HG02763 (cell line): Measurements from ENCODE around the gene FBXL19.

ENCODE experiments used
- ATAC-seq: cut with Tn5 transposase; IDR thresholded peaks from one replicate; pipeline ENCODE4 v1.9.1; 2021; ENCODE audit warnings: mild to moderate bottlenecking, moderate library complexity; ENCODE audit not compliant: unreplicated experiment

Gene FBXL19

DNA sequence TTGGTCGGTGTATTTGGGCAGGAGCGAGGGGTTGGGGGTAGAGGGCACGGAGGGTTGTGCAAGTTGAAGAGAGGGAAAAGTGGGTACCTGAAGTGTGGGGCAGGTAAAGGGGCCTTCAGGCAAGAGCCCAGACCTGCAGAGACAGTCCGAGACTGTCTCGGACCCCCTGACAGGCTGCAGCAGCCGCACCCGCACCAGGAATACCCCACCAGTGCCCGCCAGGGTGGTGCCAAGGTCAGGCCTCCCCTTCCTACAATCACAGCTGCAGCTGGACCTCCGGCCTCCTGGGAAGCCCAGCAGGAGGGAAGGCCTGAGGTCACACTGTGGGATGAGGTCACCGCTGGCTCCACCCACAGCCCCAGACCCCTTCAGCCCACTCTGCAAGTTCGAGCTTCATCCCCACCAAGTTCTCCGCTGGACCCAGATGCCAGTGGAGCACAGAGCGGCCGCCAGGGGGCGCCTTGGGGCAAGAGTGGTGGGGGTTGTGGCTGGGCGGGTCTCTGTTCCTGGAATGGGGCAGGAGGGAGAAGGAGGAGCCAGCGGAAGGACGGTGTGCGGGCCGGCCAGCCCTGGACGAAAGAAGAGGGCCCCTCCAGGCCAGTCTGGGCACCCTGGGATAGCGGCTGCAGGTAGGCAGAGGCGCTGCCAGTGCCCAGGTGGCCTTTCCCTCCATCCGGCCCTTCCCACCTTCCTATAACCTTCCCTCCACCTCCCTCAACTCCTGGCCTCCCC is 61.5 kb downstream of the FBXL19 start, which contains the start of gene HSD3B7:
Gene HSD3B7 (plus strand): TSS at position 539 of the 732 bp plus-strand sequence. CDS start 452 bp downstream, outside the sequence.
- peak; percentile 41 for ATAC-seq

DNA sequence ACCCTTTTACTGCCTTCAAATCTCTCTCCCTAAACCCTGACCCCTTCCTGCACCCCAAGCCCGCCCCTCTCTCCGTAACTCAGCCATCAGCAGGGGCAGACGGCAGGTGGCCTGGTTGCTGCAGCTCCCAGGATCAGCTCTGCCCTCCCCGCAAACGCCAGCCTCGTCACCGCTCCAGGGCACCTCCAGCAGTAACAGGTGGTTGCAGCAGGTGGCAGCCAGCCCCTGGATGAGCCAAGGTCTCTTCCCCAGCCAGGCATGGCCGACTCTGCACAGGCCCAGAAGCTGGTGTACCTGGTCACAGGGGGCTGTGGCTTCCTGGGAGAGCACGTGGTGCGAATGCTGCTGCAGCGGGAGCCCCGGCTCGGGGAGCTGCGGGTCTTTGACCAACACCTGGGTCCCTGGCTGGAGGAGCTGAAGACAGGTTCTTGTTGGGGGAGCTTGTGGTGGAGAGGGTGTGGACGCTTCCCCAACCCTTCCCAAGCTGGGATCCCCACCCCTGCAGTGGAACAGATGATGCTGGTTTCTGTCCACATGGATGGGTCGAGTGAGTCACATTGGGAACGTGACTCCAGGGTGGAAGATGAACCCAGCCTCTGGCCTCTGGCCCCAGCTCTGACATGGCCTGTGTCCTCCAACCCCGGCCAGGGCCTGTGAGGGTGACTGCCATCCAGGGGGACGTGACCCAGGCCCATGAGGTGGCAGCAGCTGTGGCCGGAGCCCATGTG is 62.2 kb downstream of the FBXL19 start:
- no peak for ATAC-seq

GRCh38 chr16:30986129-30986991 is 63.0 kb downstream of the FBXL19 start:
- ATAC-seq: no peak

DNA sequence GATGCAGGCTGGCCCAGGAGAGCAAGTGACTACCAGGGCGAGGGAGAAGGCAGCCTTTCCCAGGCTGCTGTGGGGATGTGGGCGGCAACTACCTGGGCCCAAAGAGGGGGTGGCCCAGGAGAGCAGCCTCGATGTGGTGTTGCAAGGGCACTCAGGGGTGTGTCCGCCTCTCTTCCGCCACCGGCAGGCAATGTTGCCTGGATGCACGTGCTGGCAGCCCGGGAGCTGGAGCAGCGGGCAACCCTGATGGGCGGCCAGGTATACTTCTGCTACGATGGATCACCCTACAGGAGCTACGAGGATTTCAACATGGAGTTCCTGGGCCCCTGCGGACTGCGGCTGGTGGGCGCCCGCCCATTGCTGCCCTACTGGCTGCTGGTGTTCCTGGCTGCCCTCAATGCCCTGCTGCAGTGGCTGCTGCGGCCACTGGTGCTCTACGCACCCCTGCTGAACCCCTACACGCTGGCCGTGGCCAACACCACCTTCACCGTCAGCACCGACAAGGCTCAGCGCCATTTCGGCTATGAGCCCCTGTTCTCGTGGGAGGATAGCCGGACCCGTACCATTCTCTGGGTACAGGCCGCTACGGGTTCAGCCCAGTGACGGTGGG is 64.3 kb downstream of the FBXL19 start:
- no peak for ATAC-seq

DNA sequence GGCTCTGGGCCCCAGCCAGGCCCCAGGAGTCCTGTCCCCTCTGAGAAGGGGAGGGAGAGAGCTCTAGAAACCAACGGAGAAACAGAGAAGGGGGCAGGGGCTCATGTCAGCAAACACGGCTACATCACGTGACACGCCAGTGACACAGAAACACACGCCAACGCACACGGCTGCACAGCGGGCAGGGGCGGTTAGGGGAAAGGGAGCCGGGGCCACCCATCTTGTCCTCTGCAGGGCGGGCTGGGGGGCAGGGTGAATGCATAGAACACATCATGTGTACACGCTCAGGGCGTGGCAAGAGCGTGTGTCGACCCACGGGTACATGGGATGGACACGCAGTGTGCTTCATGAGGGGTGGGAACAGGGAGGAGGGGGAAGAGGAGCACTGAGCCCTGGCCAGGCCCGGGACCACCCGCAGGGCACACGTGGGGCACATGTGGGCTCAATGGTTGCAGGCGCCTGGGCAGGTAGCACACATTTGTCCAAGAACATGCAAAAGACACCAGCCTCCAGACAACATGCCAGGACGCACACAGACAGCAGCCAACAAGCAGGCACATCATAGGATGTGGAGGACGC is 66.2 kb downstream of the FBXL19 start:
- ATAC-seq: no peak

DNA sequence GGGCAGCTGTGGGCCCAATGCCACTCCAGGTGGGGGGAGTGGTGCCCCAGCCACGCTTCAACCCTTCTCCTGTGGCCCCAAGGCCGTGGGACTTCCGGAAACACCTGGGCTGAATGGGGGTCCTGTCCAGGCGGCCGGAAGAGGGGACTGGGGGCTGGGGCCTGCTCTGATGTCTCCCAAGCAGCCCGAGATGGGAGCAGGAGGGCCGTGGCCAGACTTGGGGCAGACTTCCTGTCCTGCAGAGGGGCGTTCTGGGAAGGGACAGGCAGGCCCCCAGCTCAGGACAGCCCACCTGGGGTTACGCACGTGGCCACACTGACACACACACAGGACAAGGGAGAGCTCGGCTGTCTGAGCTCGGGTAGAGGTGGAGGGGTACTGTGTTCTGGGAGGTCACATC is 66.7 kb downstream of the FBXL19 start:
- ATAC-seq: no peak

GRCh38 chr16:30991052-30991451 is 67.7 kb downstream of the FBXL19 start:
- no peak for ATAC-seq

DNA sequence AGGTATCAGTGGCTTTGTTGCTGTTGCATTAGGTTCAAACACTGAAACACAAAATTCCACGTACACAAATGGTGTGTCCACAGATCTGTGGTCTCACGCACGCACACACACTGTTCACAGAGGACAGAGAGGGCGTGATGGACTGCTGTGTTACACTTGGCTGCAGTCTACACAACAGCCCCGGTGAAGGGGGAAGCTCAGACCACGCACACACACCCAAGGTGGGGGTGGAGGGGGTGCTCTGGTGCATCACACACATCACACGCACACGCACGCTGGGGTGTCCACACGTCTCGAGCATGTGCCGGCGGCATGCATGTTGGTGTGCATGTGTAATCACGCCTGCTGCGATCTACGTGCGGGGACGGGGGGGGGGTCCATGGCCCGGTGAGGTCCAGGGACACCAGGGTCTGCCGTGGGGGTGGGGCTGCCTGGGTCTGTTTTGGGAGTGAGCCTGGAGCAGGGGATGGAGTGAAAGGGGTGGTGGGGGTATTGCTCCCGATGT is 69.0 kb downstream of the FBXL19 start:
- ATAC-seq: no peak

DNA sequence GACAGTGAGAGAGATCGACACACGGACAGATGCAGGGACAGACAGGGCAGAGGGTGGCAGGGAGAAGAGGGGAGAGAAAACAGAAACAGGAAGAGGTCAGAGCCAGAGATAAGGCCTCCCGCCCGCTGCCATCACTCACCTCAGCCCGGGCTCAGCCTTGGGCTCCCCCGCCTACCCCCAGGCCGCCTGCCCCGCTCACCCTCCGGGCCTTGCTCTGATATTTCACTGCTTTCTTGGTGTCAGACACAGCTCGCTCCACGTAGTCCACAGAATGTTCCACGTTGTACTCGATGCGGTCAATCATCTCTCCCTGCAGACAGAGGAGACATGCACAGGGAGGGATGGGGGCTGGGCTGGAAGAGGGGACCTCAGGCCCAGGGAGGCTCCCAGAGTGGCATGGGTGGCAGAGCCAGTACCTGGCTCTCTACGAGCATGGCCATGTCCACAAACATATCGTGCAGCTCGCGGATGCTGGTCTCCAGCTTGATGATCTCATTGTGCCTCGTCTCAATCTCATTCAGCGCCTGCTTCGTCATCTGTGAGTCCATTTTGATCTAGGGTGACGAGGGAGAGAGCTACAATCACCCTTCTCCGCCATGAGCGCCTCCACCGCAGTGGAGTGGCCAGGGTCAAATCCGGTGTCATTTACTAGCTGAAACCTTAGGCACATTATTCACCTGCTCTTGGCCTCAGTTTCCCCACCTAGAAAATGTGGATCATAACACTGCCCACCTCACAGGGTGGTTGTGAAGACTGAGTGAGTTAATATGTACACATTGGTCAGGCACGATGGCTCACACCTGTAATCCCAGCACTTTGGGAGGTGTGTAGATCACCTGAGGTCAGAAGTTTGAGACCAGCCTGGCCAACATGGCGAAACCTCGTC is 69.8 kb downstream of the FBXL19 start:
- ATAC-seq: no peak

DNA sequence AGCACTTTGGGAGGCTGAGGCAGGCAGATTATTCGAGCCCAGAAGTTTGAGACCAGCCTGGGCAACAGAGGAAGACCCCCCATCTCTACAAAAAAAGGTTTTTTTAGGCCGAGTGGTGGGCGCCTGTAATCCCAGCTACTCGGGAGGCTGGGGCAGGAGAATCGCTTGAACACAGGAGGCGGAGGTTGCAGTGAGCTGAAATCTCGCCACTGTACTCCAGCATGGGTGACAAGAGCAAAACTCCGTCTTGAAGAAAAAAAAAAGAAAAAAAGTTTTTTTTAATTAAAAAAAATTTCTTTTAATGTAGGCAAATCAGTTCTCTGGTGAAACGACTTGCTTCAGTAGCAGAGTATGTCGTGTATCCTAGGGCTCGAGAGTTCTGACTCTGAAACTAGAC is 72.6 kb downstream of the FBXL19 start:
- ATAC-seq: no peak

- no peak for ATAC-seq
These were observed 73.1 kb downstream of the FBXL19 start for GRCh38 chr16:30996324-30996984.

DNA sequence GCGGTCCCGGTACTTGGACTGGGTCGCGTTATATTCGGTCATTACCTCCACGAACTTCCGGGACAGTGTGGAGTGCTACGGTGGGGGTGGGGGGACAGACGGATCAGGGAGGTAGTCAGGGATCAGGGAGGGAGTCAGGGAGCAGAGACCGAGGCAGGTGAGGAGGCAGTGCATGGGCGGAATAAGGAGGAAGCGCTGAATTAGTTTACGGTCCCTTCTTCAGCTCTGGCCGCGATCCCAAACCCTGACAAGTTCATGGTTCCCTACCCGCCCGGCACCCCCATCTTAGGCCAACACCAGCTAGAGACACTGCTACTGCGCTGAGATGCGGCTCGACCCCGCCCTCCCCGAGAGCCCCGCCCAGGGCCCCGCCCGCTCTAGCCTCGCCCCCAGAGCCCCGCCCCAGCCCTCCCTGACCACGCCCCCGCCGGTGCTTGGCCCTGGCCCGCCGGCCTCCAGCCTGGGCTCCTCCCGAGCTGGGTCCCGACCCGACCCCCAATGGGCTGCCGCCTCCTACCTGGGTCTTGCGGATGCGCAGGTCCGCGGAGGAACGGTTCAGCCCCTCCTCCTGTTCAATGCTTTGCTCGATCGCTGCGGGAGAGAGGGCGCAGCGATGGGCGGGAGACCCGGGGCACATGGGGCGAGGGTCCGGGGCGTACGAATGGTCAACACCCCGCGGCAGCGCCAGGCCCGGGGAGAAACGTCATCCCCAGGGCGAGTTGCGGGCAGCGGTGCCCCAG is 73.8 kb downstream of the FBXL19 start:
- ATAC-seq: peak; percentile 75

DNA sequence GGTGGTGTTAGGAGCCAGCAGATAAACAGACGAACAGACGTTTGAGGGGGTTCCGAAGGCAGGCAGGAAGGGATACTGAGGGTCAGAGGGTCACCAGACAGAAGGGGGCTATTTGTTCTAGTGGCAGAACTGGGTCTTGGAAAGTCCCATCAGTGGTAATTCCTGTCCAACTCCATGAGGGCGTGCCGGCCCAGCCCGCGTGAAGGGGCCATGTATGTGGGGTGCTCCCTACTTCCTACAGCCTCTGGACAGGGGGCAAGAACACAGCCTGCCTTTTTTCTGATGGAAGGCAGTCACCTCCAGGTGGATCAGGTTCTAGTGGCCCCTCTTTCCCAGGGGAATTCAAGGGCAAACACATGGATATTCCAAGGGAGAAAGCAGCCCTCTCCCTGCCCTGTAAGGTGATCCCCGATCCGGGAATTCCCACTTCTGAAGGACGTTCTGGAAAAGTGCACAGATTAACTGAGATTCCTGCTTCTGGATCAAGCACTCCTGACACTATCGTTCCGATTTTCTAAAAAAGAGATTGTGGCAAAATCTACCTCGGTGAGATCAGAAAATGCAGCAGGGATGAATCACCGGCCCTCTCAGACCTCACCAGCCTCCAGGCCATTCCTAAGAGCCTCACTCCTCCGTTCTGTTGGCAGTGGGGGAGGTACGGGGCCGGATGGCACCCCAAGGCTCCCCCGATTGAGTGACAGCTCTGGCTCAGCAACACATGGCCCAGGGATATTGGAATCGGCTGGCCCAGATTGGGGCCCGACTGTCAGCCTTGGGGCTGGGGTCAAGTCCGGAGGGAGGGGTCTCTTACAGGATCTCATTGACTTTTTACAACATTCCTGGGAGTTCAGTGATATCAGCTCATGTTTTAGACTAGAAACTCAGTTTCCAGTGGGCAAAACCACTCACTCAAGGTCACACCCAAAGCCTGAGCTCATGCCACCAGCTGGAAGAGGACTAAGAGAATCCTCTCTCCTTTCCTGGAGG is 74.6 kb downstream of the FBXL19 start:
- ATAC-seq: no peak
